Measurements from ENCODE around the gene PBX4. TPM values are rescaled to one million over a fixed set of nuclear protein-coding genes. Genes with fewer than 3 reads are reported as not detected.

Gene PBX4
- total RNA-seq, 4 donors from 2014 or later: 3.8 to 15.8 (median 5.9) TPM

DNA sequence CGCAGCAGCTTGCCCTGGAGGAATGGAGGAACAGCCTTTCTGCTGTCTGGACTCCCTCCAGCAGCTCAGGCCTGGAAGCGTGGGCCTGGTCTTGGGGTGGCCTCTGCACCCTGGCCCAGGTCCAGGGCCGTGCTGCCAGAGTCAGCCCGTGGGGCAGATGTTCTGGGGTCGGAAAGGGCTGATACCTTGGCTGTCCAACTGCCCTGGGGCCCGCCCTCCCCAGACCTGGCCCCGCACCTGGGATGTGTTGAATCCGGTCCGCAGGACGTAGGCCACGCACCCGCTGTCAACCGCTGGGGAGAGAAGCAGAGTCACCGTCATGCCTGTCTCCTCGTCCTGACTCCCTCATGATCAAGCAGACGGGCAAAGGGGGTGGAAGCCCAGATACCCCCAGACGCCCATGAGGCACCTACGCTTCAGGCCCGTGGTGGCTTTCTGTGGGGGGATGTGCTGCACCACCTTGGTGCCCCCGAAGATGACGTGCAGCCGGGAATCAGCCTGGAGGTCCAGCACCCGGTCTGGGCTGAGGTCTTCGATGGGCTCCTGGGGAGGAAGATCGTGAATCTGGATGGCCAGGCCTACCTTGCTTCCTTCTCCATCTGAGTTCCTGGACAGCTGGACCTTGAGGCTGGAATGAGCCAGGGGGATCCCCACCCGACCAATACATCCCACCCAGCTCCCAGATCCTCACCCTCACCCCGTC, 37.3 kb upstream of the PBX4 start:
- H3K4me3 ChIP-seq (ENCODE audit: low read depth, poor library complexity, severe bottlenecking): no peak overlapping the region
- no peak for DNase-seq (ENCODE audit: low spot score in 2 of 2)
- no peak for TF ChIP-seq POLR2A (IDR thresholded peaks at IDR 0.05)
- TF ChIP-seq, protein P1, sequence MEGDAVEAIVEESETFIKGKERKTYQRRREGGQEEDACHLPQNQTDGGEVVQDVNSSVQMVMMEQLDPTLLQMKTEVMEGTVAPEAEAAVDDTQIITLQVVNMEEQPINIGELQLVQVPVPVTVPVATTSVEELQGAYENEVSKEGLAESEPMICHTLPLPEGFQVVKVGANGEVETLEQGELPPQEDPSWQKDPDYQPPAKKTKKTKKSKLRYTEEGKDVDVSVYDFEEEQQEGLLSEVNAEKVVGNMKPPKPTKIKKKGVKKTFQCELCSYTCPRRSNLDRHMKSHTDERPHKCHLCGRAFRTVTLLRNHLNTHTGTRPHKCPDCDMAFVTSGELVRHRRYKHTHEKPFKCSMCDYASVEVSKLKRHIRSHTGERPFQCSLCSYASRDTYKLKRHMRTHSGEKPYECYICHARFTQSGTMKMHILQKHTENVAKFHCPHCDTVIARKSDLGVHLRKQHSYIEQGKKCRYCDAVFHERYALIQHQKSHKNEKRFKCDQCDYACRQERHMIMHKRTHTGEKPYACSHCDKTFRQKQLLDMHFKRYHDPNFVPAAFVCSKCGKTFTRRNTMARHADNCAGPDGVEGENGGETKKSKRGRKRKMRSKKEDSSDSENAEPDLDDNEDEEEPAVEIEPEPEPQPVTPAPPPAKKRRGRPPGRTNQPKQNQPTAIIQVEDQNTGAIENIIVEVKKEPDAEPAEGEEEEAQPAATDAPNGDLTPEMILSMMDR (IDR thresholded peaks at IDR 0.05): no peak
- intact Hi-C loops (cut with DNase I; ENCODE audit: low total_unique reads): no loop called here
- WGBS, 2 donors: 92 to 93% methylated on average over 21 to 27 of the region's 27 CpGs

DNA sequence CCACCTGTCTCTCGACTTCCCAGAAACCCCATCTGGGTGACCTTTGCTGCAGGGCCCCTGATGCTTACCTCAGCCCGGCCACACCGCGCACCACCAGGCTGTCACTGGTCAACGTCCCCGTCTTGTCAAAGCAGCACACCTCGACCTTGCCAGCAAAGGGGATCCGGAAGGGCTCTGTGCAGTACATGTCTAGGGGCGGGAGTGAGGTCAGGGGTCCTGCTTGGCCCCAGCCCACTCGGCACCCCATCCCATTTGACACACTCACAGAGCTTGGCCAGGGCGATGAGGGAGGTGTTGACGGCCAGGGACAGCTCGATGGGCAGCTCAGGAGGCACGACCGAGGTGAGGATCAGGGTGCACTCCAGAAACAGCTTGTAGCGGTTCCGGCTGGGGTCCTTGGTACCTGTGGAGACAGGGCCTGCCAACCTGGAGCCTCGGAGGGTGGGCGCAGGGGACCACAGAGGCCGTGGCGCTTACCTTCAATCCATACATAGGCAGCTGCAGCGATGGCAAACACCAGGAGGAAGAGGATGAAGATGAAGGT, 36.6 kb upstream of the PBX4 start:
- intact Hi-C loops (cut with DNase I; ENCODE audit: low total_unique reads): no loop called here
- WGBS, 2 donors: 94 to 95% methylated on average over 18 to 22 of the region's 22 CpGs
- no peak for TF ChIP-seq POLR2A (IDR thresholded peaks at IDR 0.05)
- TF ChIP-seq, protein P1 (IDR thresholded peaks at IDR 0.05): no peak
- no peak for DNase-seq (ENCODE audit: low spot score in 2 of 2)
- H3K4me3 ChIP-seq (ENCODE audit: low read depth, poor library complexity, severe bottlenecking): no peak overlapping the region

DNA sequence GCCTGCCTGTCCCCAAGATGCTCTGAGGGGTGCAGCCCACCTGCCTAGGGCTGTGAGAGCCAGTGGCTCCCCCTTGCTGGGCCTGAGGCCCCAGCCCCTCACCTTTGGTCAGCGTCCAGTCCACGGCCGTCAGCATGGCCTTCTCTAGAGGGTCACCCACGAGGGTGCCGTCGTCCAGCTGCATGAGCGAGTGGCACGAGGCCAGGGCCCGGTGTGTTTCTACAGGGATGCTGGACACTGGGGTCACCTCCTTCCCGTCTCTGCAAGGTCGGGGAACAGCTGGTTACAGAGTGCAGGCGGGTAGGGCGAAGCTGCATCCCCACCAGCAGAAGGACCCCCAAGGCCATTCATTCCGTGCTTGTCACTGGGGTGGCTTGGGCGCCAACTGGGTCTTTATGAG, 36.0 kb upstream of the PBX4 start:
- no peak for DNase-seq (ENCODE audit: low spot score in 2 of 2)
- H3K4me3 ChIP-seq (ENCODE audit: low read depth, poor library complexity, severe bottlenecking): no peak overlapping the region
- intact Hi-C loops (cut with DNase I; ENCODE audit: low total_unique reads): no loop called here
- 92 to 95% methylated on average over 13 to 14 of the region's 15 CpGs for WGBS, 2 donors
- TF ChIP-seq, protein P1 (IDR thresholded peaks at IDR 0.05): no peak
- TF ChIP-seq POLR2A (IDR thresholded peaks at IDR 0.05): no peak

DNA sequence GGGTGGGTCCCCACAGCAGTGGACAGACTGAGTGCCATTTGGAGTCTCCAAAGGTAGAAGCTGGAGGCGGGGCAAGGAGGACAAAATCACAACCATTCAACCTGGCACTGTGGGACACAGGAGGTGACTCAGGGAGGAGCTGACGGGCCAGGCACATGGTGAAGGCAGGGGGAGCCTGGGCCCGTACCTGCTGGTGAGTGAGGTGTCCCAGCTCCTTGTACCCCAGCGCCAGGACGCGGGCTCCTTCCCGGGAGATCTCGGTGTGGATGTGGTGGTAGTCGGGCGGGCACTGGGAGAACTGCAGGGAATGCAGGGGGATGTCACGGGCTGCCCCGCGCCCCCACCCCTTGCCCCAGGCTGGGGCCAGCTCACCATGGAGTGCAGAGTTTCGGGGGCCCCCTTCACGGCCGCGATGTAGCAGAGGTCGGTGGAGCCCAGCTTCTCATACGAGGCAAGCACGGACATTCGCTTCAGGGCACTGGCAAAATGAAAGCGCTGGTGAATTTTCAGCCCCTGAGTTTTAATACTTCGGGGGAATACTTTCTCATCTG, 35.2 kb upstream of the PBX4 start:
- 94% methylated on average over 23 of the region's 23 CpGs for WGBS, 2 donors
- intact Hi-C loops (cut with DNase I; ENCODE audit: low total_unique reads): no loop called here
- H3K4me3 ChIP-seq (ENCODE audit: low read depth, poor library complexity, severe bottlenecking): no peak overlapping the region
- no peak for DNase-seq (ENCODE audit: low spot score in 2 of 2)
- TF ChIP-seq POLR2A (IDR thresholded peaks at IDR 0.05): no peak
- TF ChIP-seq, protein P1 (IDR thresholded peaks at IDR 0.05): no peak

DNA sequence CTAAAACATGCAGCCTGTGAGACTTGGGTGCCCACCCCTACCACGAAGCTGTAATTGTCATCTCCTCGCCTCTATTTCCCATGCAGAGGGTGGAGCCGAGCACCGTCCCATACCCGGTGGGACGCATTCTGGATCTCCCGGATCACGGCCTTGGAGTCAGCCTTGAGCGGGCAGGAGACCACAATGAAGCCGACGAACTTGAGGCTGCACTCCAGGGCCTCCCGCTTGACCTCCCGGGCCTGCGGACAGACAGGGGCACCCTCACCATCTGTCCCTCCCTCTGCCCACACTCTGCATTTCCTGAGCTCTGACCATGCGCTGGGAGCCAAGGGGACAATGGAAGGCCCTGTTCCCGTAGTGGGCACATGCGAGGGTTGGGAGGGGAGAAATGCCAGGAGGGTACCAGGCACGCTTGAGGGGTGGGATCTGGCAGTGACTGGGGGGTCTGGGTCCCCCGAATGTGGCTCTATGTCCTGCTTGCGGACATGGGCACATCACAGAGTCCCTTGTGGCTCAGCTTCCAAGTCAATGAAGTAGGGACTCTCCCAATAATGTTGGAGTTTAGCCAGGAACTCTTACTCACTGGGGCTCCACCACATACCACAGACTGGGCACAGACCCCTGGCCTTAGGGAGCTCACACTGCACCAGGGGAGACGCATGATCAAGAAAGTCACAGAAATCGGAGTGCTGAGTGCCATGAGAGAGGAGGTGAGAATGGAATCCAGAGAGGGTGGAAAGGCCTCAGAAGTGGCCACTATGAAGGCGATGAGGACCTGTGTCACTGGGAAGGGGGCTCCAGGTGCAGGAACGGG, 34.2 kb upstream of the PBX4 start:
- intact Hi-C loops (cut with DNase I; ENCODE audit: low total_unique reads): no loop called here
- no peak overlapping the region for H3K4me3 ChIP-seq (ENCODE audit: low read depth, poor library complexity, severe bottlenecking)
- 91 to 92% methylated on average over 23 to 24 of the region's 24 CpGs for WGBS, 2 donors
- DNase-seq (ENCODE audit: low spot score in 2 of 2): no peak
- TF ChIP-seq POLR2A (IDR thresholded peaks at IDR 0.05): no peak
- TF ChIP-seq, protein P1 (IDR thresholded peaks at IDR 0.05): no peak

Data from lower leg skin (tissue), 4 donors.